Ishikawa (cell line): ENCODE results near the gene RELL1.
A peak's percentile ranks its signal among the peaks of the same experiment; 100 is the strongest.

Source experiments
- CEBPB ChIP-seq: IDR thresholded peaks from 2 replicates; pipeline ENCODE4 v1.6.1; 2012
- CREB1 ChIP-seq: IDR thresholded peaks from 2 replicates; pipeline ENCODE4 v1.6.1; 2012; ENCODE audit warnings: low read depth
- EGR1 ChIP-seq: IDR thresholded peaks from 2 replicates; pipeline ENCODE4 v1.6.1; 2012
- EP300 ChIP-seq: IDR thresholded peaks from 2 replicates; pipeline ENCODE4 v1.6.1; 2012; ENCODE audit warnings: borderline replicate concordance
- FOXM1 ChIP-seq: IDR thresholded peaks from 2 replicates; pipeline ENCODE4 v1.6.1; 2012; ENCODE audit warnings: low read depth, borderline replicate concordance
- MAX ChIP-seq: IDR thresholded peaks from 2 replicates; pipeline ENCODE4 v1.6.1; 2012
- NFIC ChIP-seq: IDR thresholded peaks from 2 replicates; pipeline ENCODE4 v1.6.1; 2012
- RAD21 ChIP-seq: IDR thresholded peaks from 2 replicates; pipeline ENCODE4 v1.6.1; 2012; ENCODE audit warnings: low read depth
- REST ChIP-seq: IDR thresholded peaks from 2 replicates; pipeline ENCODE4 v1.6.1; 2012; ENCODE audit warnings: low read depth, mild to moderate bottlenecking
- TAF1 ChIP-seq: IDR thresholded peaks from 2 replicates; pipeline ENCODE4 v1.6.1; 2012; ENCODE audit warnings: low read depth, mild to moderate bottlenecking
- TCF12 ChIP-seq: IDR thresholded peaks from 2 replicates; pipeline ENCODE4 v1.6.1; 2012; ENCODE audit warnings: low read depth
- TEAD4 ChIP-seq: IDR thresholded peaks from 2 replicates; pipeline ENCODE4 v1.6.1; 2012
- USF1 ChIP-seq: IDR thresholded peaks from 2 replicates; pipeline ENCODE4 v1.6.1; 2012
- YY1 ChIP-seq: IDR thresholded peaks from 2 replicates; pipeline ENCODE4 v1.6.1; 2012; ENCODE audit warnings: low read depth
- ZBTB7A ChIP-seq: IDR thresholded peaks from 2 replicates; pipeline ENCODE4 v1.6.1; 2012; ENCODE audit warnings: low read depth

Gene RELL1

GRCh38 chr4:37699868-37700481, 13.8 kb upstream of the RELL1 start:
- TF ChIP-seq EGR1 (no peak), CEBPB (no peak)

GRCh38 chr4:37697566-37697965, 11.4 kb upstream of the RELL1 start:
- TF ChIP-seq MAX (no peak), CEBPB (no peak), EGR1 (no peak), YY1 (no peak), FOXM1 (no peak), CREB1 (no peak), NFIC (no peak), TEAD4 (no peak), REST (no peak), RAD21 (no peak), TCF12 (no peak), USF1 (no peak), ZBTB7A (no peak), TAF1 (no peak), EP300 (no peak)

GRCh38 chr4:37693450-37694190, 7.4 kb upstream of the RELL1 start:
- peak; percentile 73 for TF ChIP-seq REST
- TF ChIP-seq EP300: no peak

- TF ChIP-seq YY1 (no peak), CREB1 (no peak), EGR1 (no peak), ZBTB7A (no peak), TAF1 (no peak), MAX (no peak), NFIC (no peak), REST (no peak), RAD21 (no peak), TCF12 (no peak), USF1 (no peak), CEBPB (no peak), FOXM1 (no peak), EP300 (no peak), TEAD4 (no peak)
These were observed 6.9 kb upstream of the RELL1 start for GRCh38 chr4:37693030-37693429.

GRCh38 chr4:37690976-37691375, 4.8 kb upstream of the RELL1 start:
- TF ChIP-seq NFIC (no peak), RAD21 (no peak), TEAD4 (no peak), REST (no peak), CEBPB (no peak), CREB1 (no peak), FOXM1 (no peak), USF1 (no peak), EP300 (no peak), TCF12 (no peak), EGR1 (no peak)
